ENCODE results near the gene ERVFRD-1. TPM values are rescaled to one million over a fixed set of nuclear protein-coding genes. Genes with fewer than 3 reads are reported as not detected.

Gene ERVFRD-1, protein sequence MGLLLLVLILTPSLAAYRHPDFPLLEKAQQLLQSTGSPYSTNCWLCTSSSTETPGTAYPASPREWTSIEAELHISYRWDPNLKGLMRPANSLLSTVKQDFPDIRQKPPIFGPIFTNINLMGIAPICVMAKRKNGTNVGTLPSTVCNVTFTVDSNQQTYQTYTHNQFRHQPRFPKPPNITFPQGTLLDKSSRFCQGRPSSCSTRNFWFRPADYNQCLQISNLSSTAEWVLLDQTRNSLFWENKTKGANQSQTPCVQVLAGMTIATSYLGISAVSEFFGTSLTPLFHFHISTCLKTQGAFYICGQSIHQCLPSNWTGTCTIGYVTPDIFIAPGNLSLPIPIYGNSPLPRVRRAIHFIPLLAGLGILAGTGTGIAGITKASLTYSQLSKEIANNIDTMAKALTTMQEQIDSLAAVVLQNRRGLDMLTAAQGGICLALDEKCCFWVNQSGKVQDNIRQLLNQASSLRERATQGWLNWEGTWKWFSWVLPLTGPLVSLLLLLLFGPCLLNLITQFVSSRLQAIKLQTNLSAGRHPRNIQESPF
- total RNA-seq (under 1 TPM in 2 of 6 donors, not detected in 4; 0.06 to 0.09 TPM), polyA plus RNA-seq (under 1 TPM in 1 of 2 donors, not detected in 1; 0.07 TPM)

DNA sequence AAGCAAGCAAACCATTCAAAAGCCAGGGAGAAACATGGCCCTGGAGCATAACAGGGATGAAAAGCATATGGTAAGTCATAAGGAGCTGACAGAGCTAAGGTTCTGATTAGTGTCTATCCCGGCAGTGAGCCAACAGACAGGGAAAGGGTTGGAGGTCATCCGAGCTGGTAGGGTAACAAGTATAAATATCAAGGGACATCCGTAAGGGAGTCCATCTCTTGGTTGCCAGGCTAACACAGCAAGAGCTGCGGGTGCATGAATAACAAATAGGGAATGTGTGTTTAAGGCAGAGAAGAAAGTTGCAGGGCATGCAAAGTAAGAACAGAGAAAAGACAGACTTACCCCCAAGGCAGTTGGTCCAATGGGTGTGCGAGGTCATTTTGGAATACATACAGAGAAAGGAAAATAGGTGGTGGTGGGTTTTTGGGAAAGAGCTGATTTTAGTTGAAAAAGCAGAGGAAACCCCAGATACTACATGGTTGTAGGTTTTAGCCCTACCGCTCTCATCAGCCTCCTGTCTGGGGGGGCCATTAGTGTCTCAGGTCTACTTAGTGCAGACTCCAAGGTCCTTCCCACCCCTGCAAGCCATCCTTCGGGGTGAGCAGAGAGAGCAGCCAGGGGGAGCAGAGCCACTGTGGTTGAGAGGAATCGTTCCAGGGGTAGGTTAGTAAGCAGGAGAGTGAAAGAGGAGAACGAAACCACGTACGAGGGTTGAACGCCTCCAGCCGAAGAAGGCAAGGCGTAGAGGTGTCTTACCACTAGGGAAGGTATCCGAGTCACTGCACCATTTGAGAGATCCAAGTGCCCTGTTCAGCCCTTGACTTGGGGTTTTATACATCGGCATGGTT is at the start of gene ERVFRD-1:
Gene ERVFRD-1 (minus strand): TSS at position 805 of the 848 bp plus-strand sequence. CDS start 6,415 bp downstream, outside the sequence.
- intact Hi-C loops (cut with DNase I) = no loop called here
- FAIRE-seq (no peak), DNase-seq (no peak), ATAC-seq (no peak)
- Histone ChIP-seq H3K4me3 (no peak within 1 kb of the TSS), H3K9me3 (no peaks in the 10 kb centered on the region), H3K27ac (no peak within 1 kb of the TSS), H3K27me3 (no peaks in the 10 kb centered on the region), H3K4me1 (no peaks in the 10 kb centered on the region), H3K36me3 (no peaks in the 10 kb centered on the region)
- TF ChIP-seq CTCF (IDR thresholded peaks at IDR 0.05) = no peak
- WGBS, 2 donors = 85 to 95% methylated on average over 16 of the region's 16 CpGs

DNA sequence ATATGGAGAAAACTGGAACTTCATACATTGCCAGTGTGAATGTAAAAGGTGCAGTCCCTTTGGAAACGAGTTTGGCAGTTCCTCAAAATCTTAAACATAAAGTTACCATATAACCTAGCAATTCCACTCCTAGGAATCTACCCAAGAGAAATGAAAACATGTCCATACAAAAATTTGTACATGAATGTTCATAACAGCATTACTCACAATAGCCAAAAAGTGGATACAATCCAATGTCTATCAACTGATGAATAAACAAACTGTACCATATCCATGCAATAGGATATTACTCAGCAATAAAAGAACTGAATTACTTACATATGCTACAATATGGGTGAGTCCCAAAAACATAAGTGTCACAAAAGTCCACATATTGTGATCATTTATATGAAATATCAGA is 48.7 kb upstream of the ERVFRD-1 start:
- intact Hi-C loops (cut with DNase I) = no loop called here
- WGBS, 2 donors = 48 to 70% methylated on average over 1 of the region's 1 CpG
- FAIRE-seq (no peak), ATAC-seq (no peak), DNase-seq (no peak)
- TF ChIP-seq CTCF (IDR thresholded peaks at IDR 0.05) = no peak
- H3K36me3 ChIP-seq = no peaks in the 10 kb centered on the region
- H3K27me3 ChIP-seq = no peaks in the 10 kb centered on the region
- no peaks in the 10 kb centered on the region for H3K9me3 ChIP-seq
- H3K27ac ChIP-seq = no peak overlapping the region
- H3K4me1 ChIP-seq = no peaks in the 10 kb centered on the region
- H3K4me3 ChIP-seq = no peak overlapping the region

GRCh38 chr6:11155589-11155988 is 44.1 kb upstream of the ERVFRD-1 start:
- intact Hi-C loops (cut with DNase I) = no loop called here
- Histone ChIP-seq H3K27ac (no peak overlapping the region), H3K4me1 (no peaks in the 10 kb centered on the region), H3K4me3 (no peak overlapping the region), H3K36me3 (no peaks in the 10 kb centered on the region), H3K9me3 (no peaks in the 10 kb centered on the region), H3K27me3 (no peaks in the 10 kb centered on the region)
- no peak for TF ChIP-seq CTCF (IDR thresholded peaks at IDR 0.05)
- FAIRE-seq (no peak), DNase-seq (no peak), ATAC-seq (no peak)

DNA sequence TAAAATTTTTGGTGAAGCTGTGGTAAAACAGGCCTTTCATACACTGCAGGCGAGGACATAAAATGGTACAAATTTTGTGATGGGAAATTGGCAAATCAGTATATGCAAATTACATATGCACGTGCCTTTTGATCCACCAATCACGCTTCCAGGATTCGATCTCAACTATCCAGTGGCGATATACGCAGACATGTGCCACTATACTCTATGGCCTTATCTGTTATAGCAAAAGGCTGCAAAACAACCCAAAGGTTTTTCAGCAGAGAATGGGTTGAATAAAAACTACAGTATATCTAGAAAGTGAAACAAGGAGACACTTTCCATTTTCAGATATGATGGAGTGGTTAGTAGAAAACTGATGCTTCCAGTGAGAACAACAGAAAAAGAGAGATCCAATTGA is 41.9 kb upstream of the ERVFRD-1 start:
- intact Hi-C loops (cut with DNase I) = no loop called here
- ATAC-seq (no peak), FAIRE-seq (no peak), DNase-seq (no peak)
- Histone ChIP-seq H3K36me3 (no peaks in the 10 kb centered on the region), H3K27ac (no peak overlapping the region), H3K4me3 (peak overlapping the region in 1 of 4 donors; percentile 19), H3K27me3 (no peaks in the 10 kb centered on the region), H3K4me1 (no peaks in the 10 kb centered on the region), H3K9me3 (no peaks in the 10 kb centered on the region)
- TF ChIP-seq CTCF (IDR thresholded peaks at IDR 0.05) = no peak
- 95 to 97% methylated on average over 6 of the region's 6 CpGs for WGBS, 2 donors

Measured in pancreas (tissue), 10 donors.